Activated naive CD4-positive, alpha-beta T cell treated with anti-CD3 and anti-CD28 coated beads, Interleukin-2, amount 50 U/mL, for 72 hours (primary cell): ENCODE measurements around the gene HSPA13. TPM values are rescaled to one million over a fixed set of nuclear protein-coding genes. Genes with fewer than 3 reads are reported as not detected.

ENCODE experiments used
- ATAC-seq, 2 donors: fragments of 150-1000 bp; cut with Tn5 transposase; 2 replicates each; pipeline ENCODE4 v1.10.0; 2021; ENCODE audit warnings: mild to moderate bottlenecking in 2 of 2, moderate library complexity in 2 of 2
- DNase-seq, 2 donors: peaks; one replicate each; pipeline ENCODE4 v3.0.0; 2021 to 2022; ENCODE audit warnings: low spot score in 2 of 2
- H3K27ac Mint-ChIP-seq, 2 donors: one replicate each; pipeline ENCODE4 v1.8.0; 2022; ENCODE audit warnings: mild to moderate bottlenecking in 2 of 2, mixed read lengths in 2 of 2
- H3K36me3 Mint-ChIP-seq, 2 donors: one replicate each; pipeline ENCODE4 v1.8.0; 2022; ENCODE audit warnings: mixed read lengths in 2 of 2
- H3K9me3 Mint-ChIP-seq, 2 donors: one replicate each; pipeline ENCODE4 v1.8.0; 2022; ENCODE audit warnings: mixed read lengths in 2 of 2
- total RNA-seq, 2 donors: library from RNA; stranded (reverse); gene quantifications; one replicate each; pipeline ENCODE4 v1.2.3, GENCODE V29; 2022

Gene HSPA13, protein sequence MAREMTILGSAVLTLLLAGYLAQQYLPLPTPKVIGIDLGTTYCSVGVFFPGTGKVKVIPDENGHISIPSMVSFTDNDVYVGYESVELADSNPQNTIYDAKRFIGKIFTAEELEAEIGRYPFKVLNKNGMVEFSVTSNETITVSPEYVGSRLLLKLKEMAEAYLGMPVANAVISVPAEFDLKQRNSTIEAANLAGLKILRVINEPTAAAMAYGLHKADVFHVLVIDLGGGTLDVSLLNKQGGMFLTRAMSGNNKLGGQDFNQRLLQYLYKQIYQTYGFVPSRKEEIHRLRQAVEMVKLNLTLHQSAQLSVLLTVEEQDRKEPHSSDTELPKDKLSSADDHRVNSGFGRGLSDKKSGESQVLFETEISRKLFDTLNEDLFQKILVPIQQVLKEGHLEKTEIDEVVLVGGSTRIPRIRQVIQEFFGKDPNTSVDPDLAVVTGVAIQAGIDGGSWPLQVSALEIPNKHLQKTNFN
- 10 to 100 TPM; 35.6 to 40.8 TPM for total RNA-seq

DNA sequence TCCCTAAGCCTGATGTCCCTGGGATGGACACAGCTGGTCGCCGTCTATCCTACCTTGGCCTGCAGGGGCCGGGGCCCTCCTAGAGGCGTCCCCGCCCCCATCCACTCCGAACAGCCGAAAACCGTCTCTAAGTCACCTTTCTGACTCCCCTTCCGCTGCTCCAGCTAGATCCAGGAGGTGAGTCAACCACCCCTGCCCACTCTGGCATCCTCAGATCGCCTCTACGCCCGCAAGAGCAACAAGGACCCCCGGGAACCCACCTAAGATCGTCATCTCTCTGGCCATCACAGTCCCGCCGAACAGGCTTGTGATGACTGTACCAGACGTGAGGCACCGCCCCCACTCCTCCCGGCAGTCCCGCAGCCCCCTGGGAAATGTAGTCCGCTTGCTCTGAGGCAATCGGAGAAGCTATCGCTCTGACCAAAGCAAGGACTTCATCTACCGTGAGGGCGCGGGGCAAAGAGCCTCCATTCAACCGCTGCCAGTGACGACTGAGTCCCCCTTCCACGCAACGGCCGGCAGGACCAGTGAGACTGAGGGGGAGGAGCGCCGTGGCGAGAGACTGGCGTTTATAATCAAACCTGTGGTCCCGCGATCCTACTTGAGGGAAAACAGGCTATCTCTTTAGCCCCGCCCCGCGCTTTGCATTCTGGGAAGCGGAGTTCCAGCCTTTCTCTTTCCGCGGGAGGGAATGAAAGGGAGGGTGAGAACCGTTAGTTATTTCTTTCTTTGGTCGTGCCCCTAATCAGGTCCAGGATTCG, at the start of gene HSPA13:
Gene HSPA13, minus strand, starts transcription at position 312 of the 761 bp plus-strand sequence. Its CDS starts 27 bp downstream, at position 285.
- ATAC-seq (peak; percentile 95 to 97), DNase-seq (peak; percentile 95 to 99)
- Mint-ChIP-seq H3K9me3 (no peaks in the 10 kb centered on the region), H3K36me3 (peaks cover 18 to 20% of the 10 kb centered on the region in 2 donors), H3K27ac (peak within 1 kb of the TSS; percentile 99 to 100)

DNA sequence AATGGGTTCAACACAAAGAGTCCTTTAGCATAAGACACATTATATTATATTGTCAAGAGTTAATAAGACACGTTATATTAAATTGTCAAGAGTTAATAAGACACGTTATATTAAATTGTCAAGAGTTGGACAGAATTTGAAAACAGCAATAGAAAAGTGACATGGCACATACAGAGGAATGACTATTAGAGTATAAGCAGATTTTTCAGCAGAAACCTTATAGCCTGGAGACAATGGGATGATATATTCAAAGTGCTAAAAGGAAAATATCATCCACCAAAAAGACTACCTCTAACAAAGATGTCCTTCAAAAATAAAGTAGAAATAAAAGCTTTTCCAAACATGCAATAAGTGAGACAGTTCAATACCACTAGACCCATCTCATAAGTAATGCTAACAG, 36.0 kb upstream of the HSPA13 start:
- DNase-seq = no peak
- H3K36me3 Mint-ChIP-seq = peaks cover 19 to 33% of the 10 kb centered on the region in 2 donors
- H3K27ac Mint-ChIP-seq = no peak overlapping the region
- H3K9me3 Mint-ChIP-seq = peaks cover 21 to 34% of the 10 kb centered on the region in 2 donors
- ATAC-seq = no peak

DNA sequence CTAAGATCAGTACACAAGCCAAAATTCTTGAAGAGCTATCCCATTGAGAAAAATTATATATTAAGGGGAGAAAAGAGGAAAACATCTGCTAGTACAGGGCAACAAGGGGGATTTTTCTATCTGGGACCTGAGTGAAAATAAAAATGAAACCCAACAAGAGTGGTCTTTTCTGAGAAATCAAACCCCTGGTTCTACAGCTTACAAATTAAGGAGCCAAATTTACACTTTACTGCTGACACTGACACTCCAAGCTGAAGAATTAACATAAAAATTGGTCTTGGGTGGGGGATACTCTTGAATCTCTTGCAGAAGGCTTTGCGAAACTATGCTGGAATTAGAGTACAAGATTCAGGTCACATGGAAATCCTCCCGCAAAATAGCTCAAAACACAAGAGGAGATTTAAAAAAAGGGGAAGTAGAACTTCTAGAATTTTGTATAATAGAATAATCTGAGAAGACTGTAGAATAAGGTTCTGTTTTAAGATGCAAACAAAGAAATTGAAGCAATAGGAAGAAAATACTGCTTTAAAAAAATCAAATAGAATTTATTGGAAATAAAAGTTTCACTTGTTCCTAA, 32.1 kb upstream of the HSPA13 start:
- Mint-ChIP-seq H3K9me3 (peaks cover 14 to 21% of the 10 kb centered on the region in 2 donors), H3K27ac (no peak overlapping the region), H3K36me3 (peaks cover 12 to 21% of the 10 kb centered on the region in 2 donors)
- ATAC-seq (no peak), DNase-seq (no peak)

DNA sequence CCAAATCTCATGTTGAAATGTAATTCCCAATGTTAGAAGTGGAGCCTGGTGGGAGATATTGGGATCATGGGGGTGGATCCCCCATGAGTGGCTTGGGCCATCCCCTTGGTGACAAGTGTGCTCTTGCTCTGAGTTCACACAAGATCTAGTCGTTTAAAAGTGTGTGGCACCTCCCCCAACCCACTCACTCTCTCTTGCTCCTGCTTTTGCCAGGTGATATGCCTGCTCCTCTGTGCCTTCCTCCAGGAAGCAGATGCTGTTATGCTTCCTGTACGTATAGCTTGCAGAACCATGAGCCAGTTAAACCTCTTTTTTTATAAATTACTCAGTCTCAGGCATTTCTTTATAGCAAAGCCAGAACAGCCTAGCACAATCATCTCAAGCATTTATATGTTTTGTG, 23.0 kb upstream of the HSPA13 start:
- H3K36me3 Mint-ChIP-seq = no peaks in the 10 kb centered on the region
- H3K9me3 Mint-ChIP-seq = no peaks in the 10 kb centered on the region
- DNase-seq (no peak), ATAC-seq (no peak)
- H3K27ac Mint-ChIP-seq = peak overlapping the region in 1 of 2 donors; percentile 11

DNA sequence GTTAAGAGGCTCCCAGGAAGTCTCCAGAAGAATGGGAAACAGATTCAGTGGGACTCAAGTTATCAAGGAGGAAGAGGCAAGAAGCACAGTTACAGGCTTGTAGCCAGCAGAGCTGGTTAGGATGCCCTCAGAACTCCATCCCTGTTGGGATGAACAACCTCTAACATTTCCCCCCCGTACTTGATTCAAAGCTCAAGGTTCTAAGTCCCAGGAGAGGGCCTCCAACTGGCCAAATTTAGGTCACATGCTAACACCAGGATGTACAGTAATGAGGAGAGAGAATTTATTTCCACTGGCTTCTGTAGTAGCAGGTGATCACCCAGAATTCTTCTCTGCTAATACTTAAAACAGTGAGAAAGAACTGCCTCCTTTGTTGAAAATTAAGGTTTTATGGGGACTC, 22.3 kb upstream of the HSPA13 start:
- Mint-ChIP-seq H3K27ac (no peak overlapping the region), H3K36me3 (no peaks in the 10 kb centered on the region), H3K9me3 (no peaks in the 10 kb centered on the region)
- ATAC-seq = no peak
- DNase-seq = no peak

DNA sequence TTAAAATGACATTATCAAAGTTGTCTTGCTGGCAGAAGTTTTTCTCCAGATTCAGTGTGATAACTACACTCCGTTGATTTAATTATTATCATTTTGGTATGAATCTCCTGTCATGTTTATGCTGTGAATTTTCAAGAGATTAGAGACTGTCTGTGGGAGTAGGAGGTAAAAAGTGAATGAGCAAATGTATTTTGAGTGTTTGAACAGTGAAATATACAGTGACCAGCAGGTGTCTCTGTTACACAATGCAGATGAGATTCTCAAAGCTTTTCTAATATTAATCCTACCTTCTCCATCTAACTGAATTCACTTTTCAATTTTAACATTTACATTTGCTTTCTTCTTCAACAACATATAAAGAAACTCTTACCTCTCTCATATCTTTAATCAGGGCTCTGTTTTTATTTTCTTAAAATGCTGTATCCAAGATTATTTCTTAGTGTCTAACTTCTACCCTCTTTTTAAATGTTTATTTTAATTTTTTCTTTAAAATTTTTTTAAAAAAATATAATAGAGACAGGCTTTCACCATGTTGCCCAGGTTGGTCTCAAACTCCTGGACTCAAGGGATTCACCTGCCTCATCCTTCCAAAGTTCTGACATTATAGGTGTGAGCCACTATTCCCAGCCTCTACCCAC, 20.9 kb upstream of the HSPA13 start:
- H3K36me3 Mint-ChIP-seq = no peaks in the 10 kb centered on the region
- ATAC-seq = no peak
- H3K9me3 Mint-ChIP-seq = no peaks in the 10 kb centered on the region
- DNase-seq = no peak
- no peak overlapping the region for H3K27ac Mint-ChIP-seq

DNA sequence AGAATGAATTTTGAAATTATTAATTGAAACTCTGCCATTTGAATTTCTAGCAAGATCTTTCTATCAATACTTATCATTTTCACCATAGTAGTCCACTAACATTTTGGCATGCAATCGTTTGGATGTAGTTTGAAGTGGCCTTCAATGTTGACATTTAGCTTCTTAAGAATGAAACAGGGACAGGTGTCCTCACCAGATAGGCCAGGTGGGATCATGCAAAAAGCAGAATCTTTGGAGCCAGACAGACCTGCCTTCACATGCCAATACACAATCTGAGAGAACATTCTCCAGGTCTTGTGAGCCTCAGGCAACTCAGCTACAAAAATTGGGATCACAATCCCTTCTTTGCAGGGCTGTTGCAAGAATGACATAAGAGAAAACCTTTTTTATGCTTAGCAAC, 18.3 kb upstream of the HSPA13 start:
- no peak overlapping the region for H3K27ac Mint-ChIP-seq
- ATAC-seq (no peak), DNase-seq (no peak)
- no peaks in the 10 kb centered on the region for H3K9me3 Mint-ChIP-seq
- no peaks in the 10 kb centered on the region for H3K36me3 Mint-ChIP-seq

DNA sequence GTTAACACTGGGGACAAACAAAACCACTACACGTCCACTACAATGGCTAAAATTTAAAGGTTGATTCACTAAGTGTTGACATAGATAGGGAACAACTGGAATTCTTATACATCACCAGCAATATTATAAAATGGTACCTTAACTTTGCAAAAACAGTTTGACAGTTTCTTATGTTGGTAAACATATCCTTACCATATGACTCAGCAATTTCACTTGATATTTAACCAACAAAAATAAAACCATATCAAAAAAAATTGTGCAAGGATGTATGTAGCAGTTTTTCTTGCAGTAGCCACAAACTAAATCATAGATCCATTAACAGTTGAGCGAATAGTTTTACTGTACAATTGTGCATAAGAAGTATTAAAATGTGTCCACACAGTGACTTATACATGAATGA, 5.3 kb upstream of the HSPA13 start:
- Mint-ChIP-seq H3K9me3 (no peaks in the 10 kb centered on the region), H3K27ac (no peak overlapping the region), H3K36me3 (peaks cover 7 to 9% of the 10 kb centered on the region in 2 donors)
- DNase-seq = no peak
- no peak for ATAC-seq

DNA sequence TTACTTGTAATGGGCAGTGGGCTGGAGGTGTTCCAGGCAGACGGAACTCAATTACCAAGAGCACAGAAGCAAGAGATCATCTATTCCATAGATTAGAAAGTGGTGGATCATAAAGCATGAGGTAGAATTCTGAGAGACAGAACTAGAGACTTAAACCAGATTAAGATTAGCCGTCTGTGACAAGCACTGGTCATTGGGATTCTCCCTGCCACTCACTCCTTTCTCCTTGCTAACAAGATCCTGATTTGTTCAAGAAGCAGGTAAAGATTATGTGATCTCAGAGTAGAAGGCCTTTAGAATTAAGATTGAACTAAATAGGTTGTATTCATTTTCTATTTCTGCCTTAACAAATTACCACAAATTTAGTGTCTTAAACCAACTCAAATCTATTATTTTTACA, 1.5 kb upstream of the HSPA13 start:
- H3K9me3 Mint-ChIP-seq = no peaks in the 10 kb centered on the region
- ATAC-seq (no peak), DNase-seq (no peak)
- peaks cover 17 to 20% of the 10 kb centered on the region in 2 donors for H3K36me3 Mint-ChIP-seq
- H3K27ac Mint-ChIP-seq = peak overlapping the region in 1 of 2 donors; percentile 99

DNA sequence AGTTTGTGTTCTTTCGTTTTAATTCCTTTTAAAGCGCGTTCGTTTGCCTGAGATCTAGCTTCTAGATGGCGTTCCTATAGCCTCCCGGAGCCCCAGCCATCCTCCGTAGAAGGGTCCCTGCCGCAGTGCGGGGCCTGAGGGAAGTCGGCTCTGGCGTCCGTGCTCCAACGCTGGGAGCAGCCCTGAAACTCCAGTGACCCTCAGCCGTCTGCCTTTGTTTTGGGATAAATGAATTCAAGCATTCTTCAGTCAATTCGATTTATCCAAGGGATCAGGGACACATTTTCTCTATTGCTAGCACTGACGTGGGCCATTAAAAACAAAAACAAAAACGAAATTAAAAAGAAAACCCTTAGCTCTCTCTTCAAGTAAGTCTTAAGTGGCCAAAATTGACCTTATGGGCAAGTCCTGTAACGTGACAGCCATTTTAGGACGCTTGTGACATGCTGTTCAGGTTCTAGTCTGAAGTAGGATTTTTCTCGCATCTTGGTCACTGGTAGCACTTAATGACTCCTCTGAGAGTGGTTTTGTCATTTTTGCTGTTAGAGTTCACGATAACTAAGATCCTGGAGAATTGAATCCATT, 742 bp upstream of the HSPA13 start:
- DNase-seq (no peak), ATAC-seq (peak; percentile 8 to 16)
- Mint-ChIP-seq H3K36me3 (peaks cover 17 to 20% of the 10 kb centered on the region in 2 donors), H3K9me3 (no peaks in the 10 kb centered on the region), H3K27ac (peak overlapping the region; percentile 99 to 100)

DNA sequence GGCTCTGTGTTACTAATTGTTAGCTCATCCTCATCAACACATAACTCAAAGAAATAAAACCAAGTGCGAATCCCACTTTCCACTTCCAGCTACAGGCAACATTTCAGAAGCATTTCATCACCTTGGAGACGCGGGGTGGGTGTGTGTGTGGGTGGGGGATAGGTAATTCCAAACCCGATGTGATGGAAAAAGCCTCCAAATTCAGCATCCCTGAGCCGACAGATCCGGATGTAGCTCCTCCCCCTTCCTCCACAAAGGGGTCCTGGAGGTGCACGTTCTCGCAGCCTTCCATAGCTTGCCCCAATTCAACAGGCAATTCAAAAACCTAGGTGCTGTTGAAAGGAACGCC, 486 bp downstream of the HSPA13 start:
- DNase-seq (no peak), ATAC-seq (peak in 1 of 2 donors; percentile 1)
- no peaks in the 10 kb centered on the region for H3K9me3 Mint-ChIP-seq
- peaks cover 20 to 24% of the 10 kb centered on the region in 2 donors for H3K36me3 Mint-ChIP-seq
- peak overlapping the region; percentile 99 to 100 for H3K27ac Mint-ChIP-seq

DNA sequence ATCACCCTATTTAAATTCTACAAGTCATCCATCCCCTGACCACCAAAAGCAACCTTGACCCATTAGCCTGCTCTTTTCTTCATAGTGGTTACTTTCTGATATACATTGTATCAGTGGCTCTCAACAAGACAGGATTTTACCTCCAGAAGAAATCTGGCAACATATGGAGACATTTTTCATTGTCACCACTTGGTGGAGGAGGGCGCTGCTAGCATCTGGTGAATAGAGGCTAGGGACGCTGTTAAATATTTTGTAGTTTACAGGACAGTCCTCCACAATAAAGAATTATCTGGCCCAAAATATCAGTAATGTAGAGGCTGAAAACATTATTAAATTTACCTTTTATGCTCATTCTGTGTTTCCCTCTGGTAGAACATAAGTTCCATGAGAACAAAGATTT, 6.1 kb downstream of the HSPA13 start:
- peaks cover 6 to 37% of the 10 kb centered on the region in 2 donors for H3K36me3 Mint-ChIP-seq
- ATAC-seq (no peak), DNase-seq (no peak)
- no peak overlapping the region for H3K27ac Mint-ChIP-seq
- H3K9me3 Mint-ChIP-seq = no peaks in the 10 kb centered on the region

DNA sequence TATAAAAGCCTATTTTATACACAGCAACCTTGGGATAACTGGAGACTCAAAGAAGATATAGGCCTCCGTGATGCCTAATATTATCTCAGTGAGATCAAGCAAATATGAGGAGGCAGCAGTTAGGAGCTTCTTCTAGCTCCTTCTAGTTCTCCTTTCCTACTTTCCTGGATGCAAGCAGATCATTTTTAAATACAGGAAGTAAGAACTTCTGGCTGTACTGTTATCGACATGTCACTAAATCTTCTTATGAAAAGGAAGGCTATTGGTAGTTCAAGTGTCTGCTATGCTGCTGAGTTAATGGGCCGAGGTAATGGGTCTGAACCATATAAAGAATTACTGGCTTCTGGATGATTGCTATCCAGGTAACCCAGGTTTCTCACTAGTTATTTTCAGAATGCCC, 15.9 kb downstream of the HSPA13 start:
- no peaks in the 10 kb centered on the region for H3K9me3 Mint-ChIP-seq
- peak overlapping the region in 1 of 2 donors; percentile 29 for H3K27ac Mint-ChIP-seq
- no peak for DNase-seq
- H3K36me3 Mint-ChIP-seq = no peaks in the 10 kb centered on the region
- ATAC-seq = no peak

DNA sequence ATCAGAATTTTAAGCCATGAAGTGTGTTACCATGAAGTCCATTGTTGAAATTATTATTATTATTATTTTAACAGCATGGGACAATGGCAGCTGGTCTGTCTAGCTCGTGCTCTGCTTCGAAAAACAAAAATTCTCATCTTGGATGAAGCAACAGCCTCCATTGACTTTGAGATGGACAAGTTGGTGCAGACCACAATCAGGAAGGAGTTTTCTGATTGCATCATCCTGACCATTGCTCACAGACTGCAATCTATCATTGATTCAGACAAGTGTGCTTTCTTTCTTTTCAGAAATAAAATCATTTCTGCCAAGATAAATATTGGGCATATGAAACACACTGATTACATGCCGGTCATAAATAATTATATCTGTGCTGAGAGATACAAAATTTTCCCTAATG, 21.0 kb downstream of the HSPA13 start:
- Mint-ChIP-seq H3K9me3 (no peaks in the 10 kb centered on the region), H3K27ac (no peak overlapping the region), H3K36me3 (no peaks in the 10 kb centered on the region)
- ATAC-seq (no peak), DNase-seq (no peak)

DNA sequence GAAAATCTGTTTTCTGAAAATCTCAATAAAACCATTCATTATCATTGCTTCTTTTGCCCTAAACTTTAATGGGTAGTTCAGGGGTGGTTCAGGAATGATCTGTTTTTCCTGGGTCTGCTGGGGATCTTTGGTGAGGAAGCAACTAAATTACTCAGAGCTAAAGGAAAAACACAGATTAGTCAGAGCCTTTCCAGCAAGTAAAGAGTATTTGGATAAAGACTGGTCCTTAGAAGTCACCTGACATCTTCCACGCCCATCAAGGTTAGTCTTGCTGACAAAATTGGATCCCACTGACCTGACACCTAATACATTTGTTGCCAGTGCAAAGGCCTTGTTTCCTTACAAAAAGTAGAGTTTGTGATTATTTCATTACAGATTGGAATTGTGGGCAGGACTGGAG, 24.2 kb downstream of the HSPA13 start:
- H3K27ac Mint-ChIP-seq = no peak overlapping the region

DNA sequence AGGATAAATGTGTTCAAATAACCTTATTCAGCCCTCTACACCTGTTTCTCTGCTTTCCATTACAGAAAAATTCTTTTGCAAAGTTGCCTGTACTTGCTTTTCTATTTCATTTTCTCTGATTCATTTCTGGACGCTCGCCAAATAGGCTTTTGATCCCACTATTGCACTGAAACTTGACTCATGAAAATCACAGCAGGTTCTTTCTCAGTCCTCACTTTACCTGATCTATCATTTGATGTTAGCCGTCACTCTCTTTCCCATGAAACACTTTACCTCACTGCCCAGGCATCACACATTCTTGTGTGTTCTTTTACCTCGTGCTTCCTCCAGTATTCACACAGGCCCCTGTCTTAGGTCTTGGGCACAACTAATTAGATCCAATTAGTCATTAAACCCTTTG, 26.2 kb downstream of the HSPA13 start:
- DNase-seq (no peak), ATAC-seq (no peak)
- Mint-ChIP-seq H3K36me3 (no peaks in the 10 kb centered on the region), H3K9me3 (no peaks in the 10 kb centered on the region), H3K27ac (no peak overlapping the region)

More for the DNA sequence above, 24.2 kb downstream of the HSPA13 start:
- Mint-ChIP-seq H3K9me3 (no peaks in the 10 kb centered on the region), H3K36me3 (no peaks in the 10 kb centered on the region)
- ATAC-seq = no peak
- no peak for DNase-seq
